Hepatocyte (in vitro differentiated cells): ENCODE results near the gene HTRA2. TPM values are rescaled to one million over a fixed set of nuclear protein-coding genes. Genes with fewer than 3 reads are reported as not detected.
A peak's percentile ranks its signal among the peaks of the same experiment; 100 is the strongest.

Experiments
- DNase-seq: peaks from one replicate; pipeline ENCODE4 v3.0.0-alpha.2; 2016; ENCODE audit warnings: low spot score
- H2AFZ ChIP-seq: fragments of 200-600 bp; sonication (generic); 2 replicates; pipeline ENCODE4 v1.6.0; 2016; ENCODE audit warnings: antibody characterized with exemption, mild to moderate bottlenecking
- H3K27ac ChIP-seq: fragments of 200-600 bp; sonication (generic); 2 replicates; pipeline ENCODE4 v1.5.1; 2016; ENCODE audit warnings: mild to moderate bottlenecking
- H3K27me3 ChIP-seq: fragments of 200-600 bp; sonication (generic); 2 replicates; pipeline ENCODE4 v1.6.1; 2016
- H3K36me3 ChIP-seq: fragments of 200-600 bp; sonication (generic); replicated peaks from 2 replicates; pipeline ENCODE4 v1.5.1; 2016; ENCODE audit warnings: low read depth; ENCODE audit not compliant: insufficient read depth
- H3K4me1 ChIP-seq: fragments of 200-600 bp; sonication (generic); 2 replicates; pipeline ENCODE4 v1.5.1; 2016; ENCODE audit warnings: mild to moderate bottlenecking, moderate library complexity; ENCODE audit not compliant: insufficient read depth
- H3K4me2 ChIP-seq: fragments of 200-600 bp; sonication (generic); 2 replicates; pipeline ENCODE4 v1.6.0; 2016
- H3K4me3 ChIP-seq: fragments of 200-600 bp; sonication (generic); 2 replicates; pipeline ENCODE4 v1.5.1; 2016; ENCODE audit warnings: mild to moderate bottlenecking
- H3K79me2 ChIP-seq: fragments of 200-600 bp; sonication (generic); 2 replicates; pipeline ENCODE4 v1.6.0; 2017; ENCODE audit warnings: mild to moderate bottlenecking
- H3K9me2 ChIP-seq: fragments of 200-600 bp; sonication (generic); replicated peaks from 2 replicates; pipeline ENCODE4 v1.6.0; 2017; ENCODE audit warnings: mild to moderate bottlenecking; ENCODE audit not compliant: insufficient read depth
- H3K9me3 ChIP-seq: fragments of 200-600 bp; sonication (generic); 2 replicates; pipeline ENCODE4 v1.5.1; 2016; ENCODE audit warnings: low read depth, mild to moderate bottlenecking
- H4K20me1 ChIP-seq: fragments of 200-600 bp; sonication (generic); 2 replicates; pipeline ENCODE4 v1.6.0; 2016; ENCODE audit warnings: mild to moderate bottlenecking; ENCODE audit not compliant: insufficient read depth, poor library complexity, severe bottlenecking
- CTCF ChIP-seq: fragments of 200-600 bp; sonication (generic); IDR thresholded peaks from 2 replicates; pipeline ENCODE4 v1.5.1; 2016; ENCODE audit warnings: antibody characterized with exemption, mild to moderate bottlenecking; ENCODE audit not compliant: poor library complexity
- EZH2 ChIP-seq: fragments of 200-600 bp; sonication (generic); IDR thresholded peaks from 2 replicates; pipeline ENCODE4 v1.6.1; 2016; ENCODE audit warnings: antibody characterized with exemption, mild to moderate bottlenecking, borderline replicate concordance
- EZH2phosphoT487 ChIP-seq: fragments of 200-600 bp; sonication (generic); IDR thresholded peaks from one replicate; pipeline ENCODE4 v1.6.1; 2018; ENCODE audit warnings: antibody characterized with exemption, mild to moderate bottlenecking, low read depth, moderate library complexity; ENCODE audit not compliant: unreplicated experiment, severe bottlenecking
- WGBS: methylation state at CpG from one replicate; pipeline ENCODE4 v1.1.6; 2016; ENCODE audit warnings: low lambda C conversion rate; ENCODE audit errors: missing lambda C conversion rate; 5-methylcytosine and 5-hydroxymethylcytosine counted together
- polyA plus RNA-seq: library from polyadenylated mRNA; unstranded; fragments of >200 nt; fragmentation: Nextera tagmentation; extraction: Ambion mirVana; gene quantifications from 2 replicates; pipeline ENCODE4 v1.2.1, GENCODE V29; 2016
- total RNA-seq: library from RNA; depleted of rRNA; stranded (reverse); fragments of >200 nt; gene quantifications from 2 replicates; pipeline ENCODE4 v1.2.3, GENCODE V29; 2014

Gene HTRA2
- total and polyA plus RNA-seq, 2 experiments from 2014 or later = 31.2 to 33.5 TPM

- WGBS = 17% methylated on average over 29 of the region's 29 CpGs
- Histone ChIP-seq H2AFZ (peak overlapping the region; percentile 42), H3K27ac (peak overlapping the region; percentile 89), H3K36me3 (no peaks in the 10 kb centered on the region), H3K79me2 (peaks cover 32% of the 10 kb centered on the region), H3K4me1 (no peaks in the 10 kb centered on the region), H3K4me2 (peak overlapping the region; percentile 97), H3K9me3 (no peaks in the 10 kb centered on the region), H3K27me3 (no peaks in the 10 kb centered on the region), H4K20me1 (peaks cover 7% of the 10 kb centered on the region), H3K4me3 (peak overlapping the region; percentile 78), H3K9me2 (no peaks in the 10 kb centered on the region)
- no peak for DNase-seq
- TF ChIP-seq EZH2 = no peak
- no peak for TF ChIP-seq EZH2phosphoT487
- TF ChIP-seq CTCF = no peak
Observed at GRCh38 chr2:74528600-74529356, 955 bp upstream of the HTRA2 start.

GRCh38 chr2:74530239-74531187 is 780 bp downstream of the HTRA2 start:
- Histone ChIP-seq H3K36me3 (no peaks in the 10 kb centered on the region), H3K4me1 (no peaks in the 10 kb centered on the region), H4K20me1 (peaks cover 7% of the 10 kb centered on the region), H3K27me3 (no peaks in the 10 kb centered on the region), H3K9me3 (no peaks in the 10 kb centered on the region), H3K4me3 (peak overlapping the region; percentile 90), H3K27ac (peak overlapping the region; percentile 12), H3K4me2 (peak overlapping the region; percentile 94), H3K9me2 (no peaks in the 10 kb centered on the region), H2AFZ (peak overlapping the region; percentile 65), H3K79me2 (peaks cover 32% of the 10 kb centered on the region)
- TF ChIP-seq EZH2 (no peak), CTCF (no peak), EZH2phosphoT487 (no peak)
- peak; percentile 48 for DNase-seq
- 7% methylated on average over 48 of the region's 54 CpGs for WGBS

GRCh38 chr2:74531666-74532065 is 1.9 kb downstream of the HTRA2 start:
- H3K4me2 ChIP-seq = no peak overlapping the region
- H3K4me1 ChIP-seq = no peaks in the 10 kb centered on the region
- H3K79me2 ChIP-seq = peaks cover 32% of the 10 kb centered on the region
- 90% methylated on average over 7 of the region's 7 CpGs for WGBS
- no peak for TF ChIP-seq CTCF
- no peak for TF ChIP-seq EZH2
- no peak for TF ChIP-seq EZH2phosphoT487
- no peaks in the 10 kb centered on the region for H3K36me3 ChIP-seq
- no peaks in the 10 kb centered on the region for H3K27me3 ChIP-seq
- H2AFZ ChIP-seq = no peak overlapping the region
- DNase-seq = no peak
- H3K4me3 ChIP-seq = no peak overlapping the region
- peaks cover 7% of the 10 kb centered on the region for H4K20me1 ChIP-seq
- H3K9me3 ChIP-seq = no peaks in the 10 kb centered on the region
- H3K9me2 ChIP-seq = no peaks in the 10 kb centered on the region
- H3K27ac ChIP-seq = no peak overlapping the region
